ENCODE measurements around the gene MRPL2.

GRCh38 chr6:43037706-43038105 lies 21.5 kb downstream of the MRPL2 start:
- TF ChIP-seq CTCF (IDR thresholded peaks at IDR 0.05) (no peak), POLR2A (IDR thresholded peaks at IDR 0.05) (no peak), EP300 (IDR thresholded peaks at IDR 0.05) (no peak), POLR2AphosphoS5 (IDR thresholded peaks at IDR 0.05) (no peak)
